ENCODE results near the gene PEF1.

- TF ChIP-seq CTCF (optimal IDR thresholded peaks at IDR 0.05 in 1 of 3, IDR thresholded peaks at IDR 0.05 in 1 of 3, conservative IDR thresholded peaks at IDR 0.05 in 1 of 3; ENCODE audit: extremely low read depth in 1 of 3, insufficient read depth in 2 of 3, low read length in 3 of 3) (no peak), EZH2 (IDR thresholded peaks at IDR 0.05; ENCODE audit: low read length) (no peak)
Measured at GRCh38 chr1:31642897-31643296, 1.8 kb downstream of the PEF1 start.

Measured in keratinocyte (primary cell).